Kidney epithelial cell (primary cell): ENCODE results near the gene ABCA4. TPM values are rescaled to one million over a fixed set of nuclear protein-coding genes. Genes with fewer than 3 reads are reported as not detected.

Experiments used
- DNase-seq: peaks from one replicate; pipeline ENCODE4 v3.0.0-alpha.2; 2010; ENCODE audit warnings: low read depth
- H3K27me3 ChIP-seq: 2 replicates; pipeline ENCODE4 v1.6.0; 2011; ENCODE audit warnings: low read length; ENCODE audit not compliant: control insufficient read depth, insufficient read depth
- H3K36me3 ChIP-seq: 2 replicates; pipeline ENCODE4 v1.5.1; 2011; ENCODE audit warnings: low read length; ENCODE audit not compliant: control insufficient read depth, insufficient read depth
- H3K4me3 ChIP-seq: 2 replicates; pipeline ENCODE4 v1.5.1; 2011; ENCODE audit warnings: low read depth, mild to moderate bottlenecking, control low read depth, low read length
- total RNA-seq: library from RNA; depleted of rRNA; stranded (reverse); fragments of >200 nt; gene quantifications from 2 replicates; pipeline ENCODE4 v1.2.3, GENCODE V29; 2015
- TF ChIP-seq, protein P1 (sequence below): IDR thresholded peaks from 2 replicates; pipeline ENCODE4 v1.5.1; 2011; ENCODE audit warnings: mild to moderate bottlenecking, moderate library complexity, low read length, control low read depth, inconsistent platforms; ENCODE audit not compliant: insufficient read depth, poor library complexity, severe bottlenecking

The ABCA4 gene
- total RNA-seq, 1 donor from 2014 or later = not detected

DNA sequence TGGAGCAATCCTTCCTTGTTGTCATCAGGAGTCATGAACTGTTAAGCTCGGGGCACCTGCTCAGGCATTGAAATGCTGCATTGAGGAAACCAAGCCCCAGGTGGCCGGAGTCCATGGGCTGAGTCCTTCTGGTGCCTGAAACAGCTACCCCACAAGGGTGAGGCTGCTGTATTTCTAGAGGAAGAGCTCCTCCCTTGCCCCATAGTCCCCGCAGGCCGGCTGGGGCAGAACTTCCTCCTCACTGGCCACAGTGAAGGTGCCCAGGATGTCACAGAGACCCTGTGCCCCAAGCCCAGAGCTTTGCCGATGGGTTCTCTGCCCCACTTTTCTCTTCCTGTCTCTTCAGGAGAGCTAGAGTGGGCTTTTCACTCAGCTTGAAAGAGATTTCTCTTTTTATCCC, 130.9 kb downstream of the ABCA4 start:
- no peaks in the 10 kb centered on the region for H3K36me3 ChIP-seq
- TF ChIP-seq, protein P1, sequence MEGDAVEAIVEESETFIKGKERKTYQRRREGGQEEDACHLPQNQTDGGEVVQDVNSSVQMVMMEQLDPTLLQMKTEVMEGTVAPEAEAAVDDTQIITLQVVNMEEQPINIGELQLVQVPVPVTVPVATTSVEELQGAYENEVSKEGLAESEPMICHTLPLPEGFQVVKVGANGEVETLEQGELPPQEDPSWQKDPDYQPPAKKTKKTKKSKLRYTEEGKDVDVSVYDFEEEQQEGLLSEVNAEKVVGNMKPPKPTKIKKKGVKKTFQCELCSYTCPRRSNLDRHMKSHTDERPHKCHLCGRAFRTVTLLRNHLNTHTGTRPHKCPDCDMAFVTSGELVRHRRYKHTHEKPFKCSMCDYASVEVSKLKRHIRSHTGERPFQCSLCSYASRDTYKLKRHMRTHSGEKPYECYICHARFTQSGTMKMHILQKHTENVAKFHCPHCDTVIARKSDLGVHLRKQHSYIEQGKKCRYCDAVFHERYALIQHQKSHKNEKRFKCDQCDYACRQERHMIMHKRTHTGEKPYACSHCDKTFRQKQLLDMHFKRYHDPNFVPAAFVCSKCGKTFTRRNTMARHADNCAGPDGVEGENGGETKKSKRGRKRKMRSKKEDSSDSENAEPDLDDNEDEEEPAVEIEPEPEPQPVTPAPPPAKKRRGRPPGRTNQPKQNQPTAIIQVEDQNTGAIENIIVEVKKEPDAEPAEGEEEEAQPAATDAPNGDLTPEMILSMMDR = no peak

DNA sequence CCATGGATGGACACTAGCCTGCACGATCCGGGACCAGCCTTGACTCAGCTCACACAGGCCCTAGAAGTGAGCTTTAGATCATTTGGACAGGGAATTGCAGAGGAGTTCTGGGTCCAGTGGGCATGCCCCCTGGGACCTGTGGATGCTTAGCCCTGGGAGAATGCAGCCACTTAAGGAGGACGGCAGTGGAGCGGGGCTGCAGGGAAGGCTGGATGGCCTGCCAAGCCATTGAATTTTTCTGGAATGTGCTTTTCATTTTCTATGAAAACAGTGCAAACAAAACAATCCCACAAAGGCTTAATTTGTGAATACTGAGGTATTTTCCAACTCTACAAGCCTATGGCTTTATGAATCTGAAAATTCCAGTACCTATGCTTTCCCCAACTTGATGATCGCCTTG, 131.3 kb downstream of the ABCA4 start:
- no peak for DNase-seq
- Histone ChIP-seq H3K4me3 (no peak overlapping the region), H3K27me3 (no peaks in the 10 kb centered on the region), H3K36me3 (no peaks in the 10 kb centered on the region)
- TF ChIP-seq, protein P1 = no peak

More for the DNA sequence above, 130.9 kb downstream of the ABCA4 start:
- Histone ChIP-seq H3K4me3 (no peak overlapping the region), H3K27me3 (no peaks in the 10 kb centered on the region)
- DNase-seq = no peak

DNA sequence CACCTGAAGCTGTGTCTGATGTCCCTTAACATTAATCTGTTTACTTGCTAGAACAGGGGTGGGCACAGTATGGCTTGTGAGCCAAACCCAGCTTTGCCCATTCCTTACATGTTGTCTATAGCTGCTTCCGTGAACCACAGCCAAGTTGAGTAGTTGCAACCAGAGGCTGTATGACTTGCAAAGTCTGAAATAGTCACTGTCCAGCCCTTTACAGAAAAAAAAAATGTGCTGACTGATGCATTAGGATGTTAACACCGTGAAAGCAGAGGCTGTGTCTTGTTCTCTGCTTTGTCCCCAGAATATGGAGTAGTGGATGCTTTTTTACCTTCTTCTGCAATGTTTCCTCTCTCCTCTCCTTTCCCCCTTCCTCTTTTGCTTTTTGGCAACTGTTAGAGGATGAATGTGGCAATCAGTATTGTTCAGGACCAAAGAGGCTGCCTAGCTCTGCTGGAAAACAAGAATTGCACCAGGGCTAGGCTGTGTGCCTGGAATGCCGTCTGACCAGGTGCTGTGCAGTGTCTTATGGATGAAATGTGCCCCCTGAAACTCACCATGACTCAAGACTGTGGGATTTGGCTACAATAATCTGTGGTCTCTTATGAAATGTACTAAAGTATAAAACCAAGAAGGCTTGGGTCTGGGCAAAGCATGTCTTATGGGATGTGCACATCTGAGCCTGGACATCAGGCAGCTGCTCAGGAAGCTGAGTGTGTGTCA, 132.2 kb downstream of the ABCA4 start:
- TF ChIP-seq, protein P1 = no peak
- DNase-seq = peak; percentile 49
- Histone ChIP-seq H3K27me3 (no peaks in the 10 kb centered on the region), H3K4me3 (no peak overlapping the region), H3K36me3 (no peaks in the 10 kb centered on the region)

DNA sequence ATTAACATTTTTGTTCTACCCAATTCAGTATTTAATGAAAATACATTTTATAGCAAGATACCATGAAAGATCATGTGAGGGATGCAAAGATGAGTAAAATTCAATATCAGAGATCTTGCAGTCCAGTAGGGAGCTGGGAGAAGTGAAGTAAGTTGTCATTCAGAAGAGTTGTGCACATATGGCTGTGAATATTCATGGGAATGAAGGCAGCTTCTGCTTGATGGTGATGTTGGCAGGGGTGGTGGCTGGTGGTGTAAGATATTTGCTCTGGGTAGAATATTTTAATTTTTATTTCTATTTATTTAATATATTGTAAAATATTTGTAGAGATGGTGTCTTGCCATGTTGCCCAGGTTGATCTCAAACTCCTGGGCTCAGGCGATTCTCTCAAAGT, 139.7 kb downstream of the ABCA4 start:
- DNase-seq = no peak
- Histone ChIP-seq H3K36me3 (no peaks in the 10 kb centered on the region), H3K4me3 (no peak overlapping the region), H3K27me3 (no peaks in the 10 kb centered on the region)
- TF ChIP-seq, protein P1 = no peak

DNA sequence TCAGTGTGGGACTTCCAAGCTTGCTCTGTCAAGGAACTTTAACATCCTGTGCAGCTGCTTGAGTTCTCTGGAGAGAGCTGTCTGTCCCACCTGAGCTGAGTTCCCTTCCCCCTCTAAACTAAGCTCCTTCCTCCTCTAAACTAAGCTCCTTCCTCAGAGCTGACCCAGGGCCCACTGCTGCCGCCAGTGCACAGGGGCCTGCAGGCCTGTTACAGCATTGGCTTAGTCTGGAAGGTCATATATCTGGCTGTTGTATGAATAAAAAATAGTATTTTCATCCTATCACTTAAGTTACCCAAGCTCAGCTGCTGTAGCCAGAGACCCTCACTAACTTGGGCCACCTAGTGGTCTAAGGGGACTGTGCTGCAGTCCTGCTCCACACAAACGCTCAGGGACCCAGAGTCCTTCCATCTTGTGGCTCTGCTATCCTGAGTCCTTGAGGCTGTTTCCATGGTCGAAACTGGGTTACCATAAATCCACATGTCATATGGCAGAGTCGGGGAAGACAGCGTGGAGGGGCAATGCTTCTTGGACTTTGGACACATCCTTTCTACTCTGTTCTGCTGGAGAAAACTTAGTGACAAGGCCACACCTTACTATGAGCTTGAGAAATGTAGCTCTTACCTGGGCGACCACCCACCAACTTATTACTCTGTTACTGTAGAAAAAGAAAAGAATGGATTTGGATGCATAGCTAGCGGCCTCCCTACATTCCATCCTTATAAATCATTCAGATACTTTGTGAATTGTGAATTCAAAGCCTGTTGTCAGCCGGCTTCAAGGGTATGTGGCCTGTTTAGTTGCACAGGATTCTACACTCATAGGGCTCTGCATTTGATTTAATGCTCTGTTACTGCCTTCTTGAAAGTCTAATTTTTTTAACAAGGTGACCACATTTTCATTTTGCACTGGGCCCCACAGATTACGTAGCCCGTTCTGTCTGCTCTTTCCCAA, 140.4 kb downstream of the ABCA4 start:
- DNase-seq = no peak
- TF ChIP-seq, protein P1 = peak; percentile 45
- no peaks in the 10 kb centered on the region for H3K36me3 ChIP-seq
- H3K4me3 ChIP-seq = no peak overlapping the region
- H3K27me3 ChIP-seq = no peaks in the 10 kb centered on the region
